Heart left ventricle (tissue), 13 donors: ENCODE results near the gene ARHGEF7.

Experiments used
- CTCF ChIP-seq, 12 donors: fragments of 200-600 bp; sonication (generic) in 4 of 12; IDR thresholded peaks; one replicate each; pipeline versions ENCODE4 v1.5.0 to v1.8.0; 2018 to 2022; ENCODE audit warnings: antibody characterized with exemption in 12 of 12, mild to moderate bottlenecking in 5 of 12
- POLR2A ChIP-seq, 2 donors: fragments of 450-650 bp; IDR thresholded peaks; one replicate each; pipeline ENCODE4 v1.6.1; 2017; ENCODE audit warnings: antibody characterized with exemption in 2 of 2, mild to moderate bottlenecking in 2 of 2, moderate library complexity in 2 of 2
- donor health status: ischemic (EF 13 %, LVEDD 7.1; RV severe dilation, severe dysfunction).
- donor health status: DM: no; HTN: yes; CAD: no.
- donor health status: DM: no; HTN: no; CAD: no.
- donor health status: ischemic (EF 25% LVEDD 6.9; RV normal size, moderate dysfunction).
- donor health status: ischemic (EF 25% LVEDD 5.7; RV mildly dilated, moderate dysfunction).
- donor health status: ischemic (EF 35%, LVEDD 5.7; RV mildly dilated, moderate dysfunction).
- donor health status: nonischemic (EF 11% LVEDD 7.7; RV severe dilation, severe dysfunction).
- donor health status: DM: yes; HTN: yes; CAD: no.
- donor health status: PGD.
- donor health status: ischemic (EF 29% LVEDD 5.4; RV normal size, mild dysfunction).
- donor health status: nonischemic (EF 23%, LVEDD 6.1; RV moderate dilation, normal function).

GRCh38 chr13:111215081-111216047 is 100.3 kb downstream of the ARHGEF7 start:
- TF ChIP-seq POLR2A (IDR thresholded peaks at IDR 0.05) (no peak), CTCF (IDR thresholded peaks at IDR 0.05) (no peak)
